ENCODE results near the gene CDH22.

The CDH22 gene

GRCh38 chr20:46171476-46171875 is 136.8 kb downstream of the CDH22 start:
- Mint-ChIP-seq H3K27ac (no peak overlapping the region), H3K4me1 (peaks cover 5% of the 10 kb centered on the region), H3K4me3 (no peak overlapping the region), H3K36me3 (no peaks in the 10 kb centered on the region), H3K9me3 (no peaks in the 10 kb centered on the region), H3K27me3 (peaks cover 30% of the 10 kb centered on the region)
- ATAC-seq (ENCODE audit: low read depth) (no peak), DNase-seq (ENCODE audit: low spot score in 2 of 2) (no peak)

- ATAC-seq (ENCODE audit: low read depth) (no peak), DNase-seq (ENCODE audit: low spot score in 2 of 2) (no peak)
- Mint-ChIP-seq H3K36me3 (no peaks in the 10 kb centered on the region), H3K4me3 (no peak overlapping the region), H3K4me1 (peaks cover 5% of the 10 kb centered on the region), H3K9me3 (no peaks in the 10 kb centered on the region), H3K27ac (no peak overlapping the region), H3K27me3 (peaks cover 29% of the 10 kb centered on the region)
Observed at GRCh38 chr20:46169245-46170171, 138.8 kb downstream of the CDH22 start.

DNA sequence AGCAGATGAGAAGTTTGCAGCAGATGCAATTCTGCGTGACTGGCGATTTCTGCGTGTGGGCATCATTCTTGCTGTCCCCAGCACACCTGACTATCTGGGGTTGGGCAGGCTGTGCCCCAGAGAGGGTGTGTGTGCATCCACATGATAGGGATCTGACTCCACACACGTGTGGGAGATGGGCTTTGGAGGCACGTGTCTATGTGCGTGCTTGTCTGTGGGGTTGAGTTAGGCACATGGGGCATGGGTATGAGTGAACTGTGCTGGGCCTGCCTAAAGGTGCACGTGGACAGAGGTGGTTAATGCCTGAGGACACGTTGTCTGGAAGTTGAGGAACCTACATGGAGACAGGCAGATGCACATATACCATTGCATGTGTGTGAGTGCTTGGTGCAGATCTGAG is 139.9 kb downstream of the CDH22 start:
- Mint-ChIP-seq H3K36me3 (no peaks in the 10 kb centered on the region), H3K27ac (no peak overlapping the region), H3K4me3 (no peak overlapping the region), H3K9me3 (no peaks in the 10 kb centered on the region), H3K4me1 (peaks cover 6% of the 10 kb centered on the region), H3K27me3 (peaks cover 32% of the 10 kb centered on the region)
- ATAC-seq (ENCODE audit: low read depth) = no peak
- DNase-seq (ENCODE audit: low spot score in 2 of 2) = no peak

- ATAC-seq (ENCODE audit: low read depth) (no peak), DNase-seq (ENCODE audit: low spot score in 2 of 2) (no peak)
- no peaks in the 10 kb centered on the region for H3K36me3 Mint-ChIP-seq
Observed at GRCh38 chr20:46167080-46167479, 141.2 kb downstream of the CDH22 start.

GRCh38 chr20:46164254-46164653 is 144.0 kb downstream of the CDH22 start:
- no peak for DNase-seq (ENCODE audit: low spot score in 2 of 2)
- Mint-ChIP-seq H3K27me3 (peaks cover 33% of the 10 kb centered on the region), H3K9me3 (no peaks in the 10 kb centered on the region), H3K4me3 (no peak overlapping the region), H3K4me1 (peaks cover 3% of the 10 kb centered on the region), H3K27ac (no peak overlapping the region), H3K36me3 (no peaks in the 10 kb centered on the region)
- no peak for ATAC-seq (ENCODE audit: low read depth)

More at GRCh38 chr20:46167080-46167479, 141.2 kb downstream of the CDH22 start:
- Mint-ChIP-seq H3K27me3 (peaks cover 34% of the 10 kb centered on the region), H3K4me3 (no peak overlapping the region), H3K4me1 (peaks cover 6% of the 10 kb centered on the region), H3K27ac (no peak overlapping the region), H3K9me3 (no peaks in the 10 kb centered on the region)

- Mint-ChIP-seq H3K36me3 (no peaks in the 10 kb centered on the region), H3K9me3 (no peaks in the 10 kb centered on the region), H3K4me3 (no peak overlapping the region), H3K4me1 (peaks cover 3% of the 10 kb centered on the region), H3K27me3 (peaks cover 27% of the 10 kb centered on the region), H3K27ac (no peak overlapping the region)
- ATAC-seq (ENCODE audit: low read depth) (no peak), DNase-seq (ENCODE audit: low spot score in 2 of 2) (no peak)
Observed at GRCh38 chr20:46161921-46162320, 146.4 kb downstream of the CDH22 start.

- Mint-ChIP-seq H3K27me3 (peaks cover 22% of the 10 kb centered on the region), H3K27ac (no peak overlapping the region), H3K4me1 (peaks cover 3% of the 10 kb centered on the region), H3K36me3 (no peaks in the 10 kb centered on the region), H3K9me3 (no peaks in the 10 kb centered on the region), H3K4me3 (no peak overlapping the region)
- no peak for DNase-seq (ENCODE audit: low spot score in 2 of 2)
- no peak for ATAC-seq (ENCODE audit: low read depth)
Observed at GRCh38 chr20:46160661-46161060, 147.6 kb downstream of the CDH22 start.

GRCh38 chr20:46159101-46159897 is 149.0 kb downstream of the CDH22 start:
- H3K9me3 Mint-ChIP-seq = no peaks in the 10 kb centered on the region
- DNase-seq (ENCODE audit: low spot score in 2 of 2) = no peak
- no peak for ATAC-seq (ENCODE audit: low read depth)
- no peaks in the 10 kb centered on the region for H3K36me3 Mint-ChIP-seq
- no peak overlapping the region for H3K4me3 Mint-ChIP-seq
- H3K4me1 Mint-ChIP-seq = peaks cover 3% of the 10 kb centered on the region
- H3K27me3 Mint-ChIP-seq = peaks cover 24% of the 10 kb centered on the region
- H3K27ac Mint-ChIP-seq = no peak overlapping the region

- Mint-ChIP-seq H3K4me1 (no peaks in the 10 kb centered on the region), H3K9me3 (no peaks in the 10 kb centered on the region), H3K36me3 (no peaks in the 10 kb centered on the region), H3K4me3 (no peak overlapping the region), H3K27ac (no peak overlapping the region), H3K27me3 (peaks cover 19% of the 10 kb centered on the region)
- DNase-seq (ENCODE audit: low spot score in 2 of 2) (no peak), ATAC-seq (ENCODE audit: low read depth) (no peak)
Observed at GRCh38 chr20:46158476-46158987, 149.8 kb downstream of the CDH22 start.

- peaks cover 16% of the 10 kb centered on the region for H3K27me3 Mint-ChIP-seq
- H3K4me1 Mint-ChIP-seq = no peaks in the 10 kb centered on the region
- H3K9me3 Mint-ChIP-seq = no peaks in the 10 kb centered on the region
- no peak overlapping the region for H3K4me3 Mint-ChIP-seq
- no peak overlapping the region for H3K27ac Mint-ChIP-seq
- DNase-seq (ENCODE audit: low spot score in 2 of 2) (no peak), ATAC-seq (ENCODE audit: low read depth) (no peak)
- H3K36me3 Mint-ChIP-seq = no peaks in the 10 kb centered on the region
Observed at GRCh38 chr20:46157625-46158024, 150.7 kb downstream of the CDH22 start.

DNA sequence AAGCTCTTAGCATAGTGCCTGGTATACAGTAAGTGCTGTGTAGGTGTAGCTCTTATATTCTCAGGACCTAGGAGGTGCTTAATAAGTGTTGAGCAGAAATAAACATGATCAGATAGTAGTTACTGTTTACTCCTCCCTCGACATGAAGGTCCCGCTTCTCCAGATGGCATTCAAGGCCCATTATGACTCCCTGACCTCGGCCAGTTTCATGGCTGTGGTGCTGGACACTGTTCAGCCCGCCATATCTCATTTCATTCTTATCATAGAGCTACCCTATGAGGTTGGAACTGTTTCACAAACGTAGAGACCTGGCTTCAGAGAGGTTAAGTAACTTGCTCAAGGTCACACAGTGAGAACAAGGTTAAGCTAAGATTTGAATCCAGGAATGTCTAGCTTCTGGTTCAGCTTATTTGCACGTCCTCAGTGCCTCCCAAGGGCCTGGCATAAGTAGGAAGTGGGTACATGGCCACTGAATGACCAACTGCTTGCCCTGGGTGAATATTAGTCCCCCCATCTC is 151.2 kb downstream of the CDH22 start:
- DNase-seq (ENCODE audit: low spot score in 2 of 2) (no peak), ATAC-seq (ENCODE audit: low read depth) (no peak)
- Mint-ChIP-seq H3K4me1 (no peaks in the 10 kb centered on the region), H3K27ac (no peak overlapping the region), H3K4me3 (no peak overlapping the region), H3K27me3 (peaks cover 12% of the 10 kb centered on the region), H3K36me3 (no peaks in the 10 kb centered on the region), H3K9me3 (no peaks in the 10 kb centered on the region)

DNA sequence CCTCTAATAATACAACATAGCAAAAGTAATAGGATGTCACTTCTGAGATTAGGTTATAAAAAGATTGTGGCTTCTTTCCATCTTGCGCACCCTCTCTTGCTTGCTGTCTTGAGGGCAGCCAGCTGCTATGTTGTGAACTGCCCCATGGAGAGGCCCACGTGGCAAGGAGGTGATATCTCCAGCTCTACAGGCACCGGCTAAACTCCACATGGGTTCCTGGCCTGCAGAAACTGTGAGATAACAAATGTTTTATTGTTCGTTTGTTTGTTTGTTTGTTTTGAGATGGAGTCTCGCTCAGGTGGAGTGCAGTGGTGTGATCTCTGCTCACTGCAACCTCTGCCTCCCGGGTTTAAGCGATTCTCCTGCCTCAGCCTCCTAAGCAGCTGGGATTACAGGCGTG is 152.2 kb downstream of the CDH22 start:
- no peak overlapping the region for H3K27ac Mint-ChIP-seq
- peaks cover 10% of the 10 kb centered on the region for H3K27me3 Mint-ChIP-seq
- no peaks in the 10 kb centered on the region for H3K4me1 Mint-ChIP-seq
- H3K4me3 Mint-ChIP-seq = no peak overlapping the region
- no peaks in the 10 kb centered on the region for H3K36me3 Mint-ChIP-seq
- DNase-seq (ENCODE audit: low spot score in 2 of 2) (no peak), ATAC-seq (ENCODE audit: low read depth) (no peak)
- H3K9me3 Mint-ChIP-seq = no peaks in the 10 kb centered on the region

GRCh38 chr20:46154796-46155195 is 153.5 kb downstream of the CDH22 start:
- H3K36me3 Mint-ChIP-seq = no peaks in the 10 kb centered on the region
- H3K27ac Mint-ChIP-seq = no peak overlapping the region
- no peak overlapping the region for H3K4me3 Mint-ChIP-seq
- no peaks in the 10 kb centered on the region for H3K4me1 Mint-ChIP-seq
- ATAC-seq (ENCODE audit: low read depth) (no peak), DNase-seq (ENCODE audit: low spot score in 2 of 2) (no peak)
- peaks cover 10% of the 10 kb centered on the region for H3K27me3 Mint-ChIP-seq
- H3K9me3 Mint-ChIP-seq = no peaks in the 10 kb centered on the region

DNA sequence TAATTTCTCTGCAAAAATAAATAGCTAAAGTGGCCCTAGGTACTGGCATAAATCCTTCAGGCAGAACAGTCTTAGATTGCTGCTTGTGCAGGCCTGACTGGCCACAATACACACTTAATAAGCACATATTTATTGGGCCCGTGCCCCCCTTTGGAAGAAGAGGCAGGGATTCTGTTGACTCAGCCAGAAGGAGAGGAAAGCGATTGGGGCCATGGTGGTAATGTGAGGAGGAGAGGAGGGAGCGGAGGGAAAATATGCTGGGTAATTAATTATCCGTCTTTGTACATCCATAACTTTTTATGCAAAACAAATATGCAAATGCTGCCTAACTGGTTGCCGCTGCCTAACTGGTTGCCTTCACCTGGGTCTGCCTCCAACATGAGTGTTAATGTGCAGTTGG is 154.0 kb downstream of the CDH22 start:
- DNase-seq (ENCODE audit: low spot score in 2 of 2) (no peak), ATAC-seq (ENCODE audit: low read depth) (no peak)
- H3K4me3 Mint-ChIP-seq = no peak overlapping the region
- no peak overlapping the region for H3K27ac Mint-ChIP-seq
- no peaks in the 10 kb centered on the region for H3K4me1 Mint-ChIP-seq
- H3K36me3 Mint-ChIP-seq = no peaks in the 10 kb centered on the region
- H3K9me3 Mint-ChIP-seq = no peaks in the 10 kb centered on the region
- peaks cover 10% of the 10 kb centered on the region for H3K27me3 Mint-ChIP-seq
